ENCODE data around the gene IFI6. TPM values are rescaled to one million over a fixed set of nuclear protein-coding genes. Genes with fewer than 3 reads are reported as not detected.

The IFI6 gene
- total and polyA plus RNA-seq, 2 of the 4 experiments (the other 2 are of a cell fraction), result 7.3 to 16.8 TPM

DNA sequence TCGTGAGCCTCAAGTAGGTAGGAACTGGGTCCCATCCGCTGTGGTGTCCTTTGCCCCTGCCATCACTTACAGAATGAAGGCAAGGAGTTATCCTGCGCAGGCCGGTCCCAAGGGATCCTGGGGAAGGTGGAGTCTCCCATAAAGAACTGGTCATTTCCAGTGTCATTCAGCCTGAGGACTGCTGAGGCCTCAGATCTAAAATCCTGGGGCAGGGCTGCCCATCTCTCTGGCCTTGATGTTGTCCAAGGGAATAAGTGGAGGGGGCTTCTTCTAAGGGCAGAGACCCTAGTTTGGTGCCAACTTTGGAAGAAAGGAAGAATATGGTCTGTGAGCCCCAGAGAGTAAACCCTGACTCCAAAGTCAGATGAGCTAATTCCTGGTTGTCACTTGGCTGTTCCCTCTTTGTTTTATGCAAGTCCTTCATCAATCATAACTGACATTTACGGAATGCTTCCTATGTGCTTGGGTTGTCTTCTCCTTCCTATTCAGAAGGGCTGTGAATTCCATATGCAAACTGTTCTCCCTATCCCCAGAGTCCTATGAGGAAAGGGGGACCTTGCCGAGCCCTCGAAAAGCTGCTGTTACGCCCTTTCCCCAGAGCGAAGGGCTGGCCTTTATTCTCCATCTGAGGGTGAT, 6.9 kb downstream of the IFI6 start:
- H4K5ac ChIP-seq (ENCODE audit: low read depth, low read length), result no peak overlapping the region
- H2BK120ac ChIP-seq (ENCODE audit: low read depth, low read length), result no peak overlapping the region
- no peak for ATAC-seq (ENCODE audit: low read depth)
- WGBS, 2 experiments (ENCODE audit: extremely low coverage in 2 of 2, insufficient read length in 1 of 2), result 100% methylated on average over 4 of the region's 9 CpGs; no CpG with 5 or more reads in 1 of the 2 experiments
- no peak overlapping the region for H3K9ac ChIP-seq (ENCODE audit: low read depth, low read length)
- no peak overlapping the region for H2BK5ac ChIP-seq (ENCODE audit: low read depth, low read length, poor library complexity, severe bottlenecking)
- H3K27me3 ChIP-seq (ENCODE audit: control insufficient read depth, insufficient read depth, low read length), result no peaks in the 10 kb centered on the region
- H3K4me3 ChIP-seq (ENCODE audit: insufficient read depth, low read depth, low read length), result no peak overlapping the region
- dilution Hi-C loops (cut with HindIII; ENCODE audit: low sequenced_read_pairs, unreplicated experiment), result no loop called here
- DNase-seq, result no peak
- H4K8ac ChIP-seq (ENCODE audit: low read depth in 2 of 2, low read length in 2 of 2), result no peak overlapping the region
- no peaks in the 10 kb centered on the region for H3K9me1 ChIP-seq (ENCODE audit: insufficient read depth, low read length)
- no peak overlapping the region for H3K27ac ChIP-seq (ENCODE audit: insufficient read depth, low read length)
- intact Hi-C loops (cut with micrococcal nuclease), result no loop called here
- BruUV-seq (replicated peaks), result no TSS peak
- no peak overlapping the region for H3K4ac ChIP-seq (ENCODE audit: low read depth, low read length)
- H2AFZ ChIP-seq (replicated peaks; ENCODE audit: low read length, poor library complexity), result no peak overlapping the region
- H3K79me1 ChIP-seq (ENCODE audit: low read depth in 1 of 2, low read length in 2 of 2), result no peaks in the 10 kb centered on the region
- H3K36me3 ChIP-seq (ENCODE audit: control insufficient read depth, insufficient read depth, low read length), result no peaks in the 10 kb centered on the region
- peaks cover 3% of the 10 kb centered on the region; the same call in 1 of the 2 replicates for H4K20me1 ChIP-seq (ENCODE audit: insufficient read depth, low read length)
- H2AK5ac ChIP-seq (ENCODE audit: low read depth, low read length), result no peak overlapping the region
- H4K91ac ChIP-seq (ENCODE audit: insufficient read depth, low read depth, low read length), result no peak overlapping the region
- H3K18ac ChIP-seq (ENCODE audit: low read depth, low read length), result no peak overlapping the region
- ChIA-PET CTCF (no interaction called here), POLR2A (ENCODE audit: unreplicated experiment) (interaction anchor here (0.6 kb wide), 1 partner anchor 236 kb away, joined by 6 read pairs; no protein-coding TSS in a partner anchor)
- H3K4me2 ChIP-seq (ENCODE audit: low read depth, low read length), result no peak overlapping the region
- H3K4me1 ChIP-seq (ENCODE audit: control insufficient read depth, insufficient read depth, low read length), result peaks cover 3% of the 10 kb centered on the region; the same call in 1 of the 2 replicates
- no peak overlapping the region for H2AK9ac ChIP-seq (replicated peaks; ENCODE audit: low read depth, low read length, poor library complexity)
- TF ChIP-seq BHLHE40 (IDR thresholded peaks at IDR 0.05; ENCODE audit: low read depth, low read length), result no peak
- TF ChIP-seq, protein P1, sequence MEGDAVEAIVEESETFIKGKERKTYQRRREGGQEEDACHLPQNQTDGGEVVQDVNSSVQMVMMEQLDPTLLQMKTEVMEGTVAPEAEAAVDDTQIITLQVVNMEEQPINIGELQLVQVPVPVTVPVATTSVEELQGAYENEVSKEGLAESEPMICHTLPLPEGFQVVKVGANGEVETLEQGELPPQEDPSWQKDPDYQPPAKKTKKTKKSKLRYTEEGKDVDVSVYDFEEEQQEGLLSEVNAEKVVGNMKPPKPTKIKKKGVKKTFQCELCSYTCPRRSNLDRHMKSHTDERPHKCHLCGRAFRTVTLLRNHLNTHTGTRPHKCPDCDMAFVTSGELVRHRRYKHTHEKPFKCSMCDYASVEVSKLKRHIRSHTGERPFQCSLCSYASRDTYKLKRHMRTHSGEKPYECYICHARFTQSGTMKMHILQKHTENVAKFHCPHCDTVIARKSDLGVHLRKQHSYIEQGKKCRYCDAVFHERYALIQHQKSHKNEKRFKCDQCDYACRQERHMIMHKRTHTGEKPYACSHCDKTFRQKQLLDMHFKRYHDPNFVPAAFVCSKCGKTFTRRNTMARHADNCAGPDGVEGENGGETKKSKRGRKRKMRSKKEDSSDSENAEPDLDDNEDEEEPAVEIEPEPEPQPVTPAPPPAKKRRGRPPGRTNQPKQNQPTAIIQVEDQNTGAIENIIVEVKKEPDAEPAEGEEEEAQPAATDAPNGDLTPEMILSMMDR (conservative IDR thresholded peaks at IDR 0.05; ENCODE audit: low read depth, low read length), result no peak
- H2BK15ac ChIP-seq (ENCODE audit: low read depth, low read length), result no peak overlapping the region
- no peak overlapping the region for H3K14ac ChIP-seq (replicated peaks; ENCODE audit: low read depth, low read length)
- no peak overlapping the region for H3K23ac ChIP-seq (ENCODE audit: low read depth, low read length)
- no peaks in the 10 kb centered on the region for H3K9me3 ChIP-seq (ENCODE audit: control insufficient read depth, insufficient read depth, low read length)
- H3K56ac ChIP-seq (ENCODE audit: extremely low read depth, insufficient read depth, low read length), result no peak overlapping the region
- no peak overlapping the region for H2BK20ac ChIP-seq (ENCODE audit: low read depth, low read length)
- in situ Hi-C loops (cut with MboI; ENCODE audit: low sequenced_read_pairs), result loop anchor here (10.0 kb wide), 1 partner anchor 250 kb away; no protein-coding TSS in a partner anchor
